HEK293 (cell line): Measurements from ENCODE around the gene LRP2BP.

Experiments used
- CTCF ChIA-PET: fragments of 350-600 bp; formaldehyde crosslinking; extraction: SDS; loops from one replicate; lab custom pipeline; 2021; ENCODE audit warnings: antibody characterized with exemption; lab: Yijun Ruan, JAX
- POLR2A ChIA-PET: fragments of 300-600 bp; formaldehyde crosslinking; extraction: SDS; loops from one replicate; lab custom pipeline; 2020; ENCODE audit warnings: antibody characterized with exemption, inconsistent platforms; lab: Yijun Ruan, JAX
- H3K27ac ChIP-seq: fragments of 200-500 bp; sonication (Bioruptor generic); 2 replicates; pipeline ENCODE4 v1.5.1; 2014; ENCODE audit warnings: low read depth, low read length, control low read depth, inconsistent platforms; ENCODE audit errors: extremely low read depth
- H3K36me3 ChIP-seq, 2 experiments: fragments of 200-500 bp in 1 of 2; sonication (Bioruptor generic) in 1 of 2; 1 replicate in 1 of 2; 2 replicates in 1 of 2; pipeline ENCODE4 v1.5.1; 2014 to 2017; ENCODE audit warnings: inconsistent platforms in 2 of 2, low read length in 2 of 2; ENCODE audit not compliant: control insufficient read depth in 2 of 2, insufficient read depth in 1 of 2
- H3K4me1 ChIP-seq: fragments of 200-500 bp; sonication (Bioruptor generic); 2 replicates; pipeline ENCODE4 v1.5.1; 2014; ENCODE audit warnings: mild to moderate bottlenecking, low read length, inconsistent platforms; ENCODE audit not compliant: control insufficient read depth, insufficient read depth
- H3K4me3 ChIP-seq: 2 replicates; pipeline ENCODE4 v1.5.1; 2011; ENCODE audit warnings: low read depth, mild to moderate bottlenecking, control low read depth, low read length, moderate library complexity
- H3K9me3 ChIP-seq: fragments of 200-500 bp; sonication (Bioruptor generic); 2 replicates; pipeline ENCODE4 v1.5.1; 2014; ENCODE audit warnings: low read depth, low read length, inconsistent platforms; ENCODE audit not compliant: control insufficient read depth, insufficient read depth
- GFI1B ChIP-seq: fragments of 450-650 bp; formaldehyde crosslinking; IDR thresholded peaks from 2 replicates; pipeline ENCODE4 v1.5.1; 2016; ENCODE audit warnings: missing biosample characterization, missing genetic modification characterization
- GLIS2 ChIP-seq: fragments of 450-650 bp; formaldehyde crosslinking; IDR thresholded peaks from 2 replicates; pipeline ENCODE4 v1.5.1; 2016; ENCODE audit warnings: missing biosample characterization, missing genetic modification characterization
- ZFHX2 ChIP-seq: fragments of 450-650 bp; formaldehyde crosslinking; conservative IDR thresholded peaks from 2 replicates; pipeline ENCODE4 v1.5.1; 2016; ENCODE audit warnings: missing biosample characterization, missing genetic modification characterization
- ZFP3 ChIP-seq: fragments of 450-650 bp; formaldehyde crosslinking; IDR thresholded peaks from 2 replicates; pipeline ENCODE4 v1.5.1; 2016; ENCODE audit warnings: low read depth, missing biosample characterization, missing genetic modification characterization
- ZNF266 ChIP-seq: fragments of 450-650 bp; formaldehyde crosslinking; IDR thresholded peaks from 2 replicates; pipeline ENCODE4 v1.5.1; 2016; ENCODE audit warnings: missing biosample characterization, missing genetic modification characterization, low read depth
- ZNF324 ChIP-seq: fragments of 450-650 bp; formaldehyde crosslinking; IDR thresholded peaks from 2 replicates; pipeline ENCODE4 v1.5.1; 2016; ENCODE audit warnings: missing biosample characterization, missing genetic modification characterization
- ZNF341 ChIP-seq: fragments of 450-650 bp; formaldehyde crosslinking; IDR thresholded peaks from 2 replicates; pipeline ENCODE4; 2016; ENCODE audit warnings: low read depth, missing biosample characterization, missing genetic modification characterization
- ZNF354C ChIP-seq: fragments of 450-650 bp; formaldehyde crosslinking; IDR thresholded peaks from 2 replicates; pipeline ENCODE4 v1.5.1; 2016; ENCODE audit warnings: missing biosample characterization, missing genetic modification characterization, low read depth, borderline replicate concordance
- ZNF600 ChIP-seq: fragments of 450-650 bp; formaldehyde crosslinking; IDR thresholded peaks from 2 replicates; pipeline ENCODE4 v1.5.1; 2016; ENCODE audit warnings: missing biosample characterization, missing genetic modification characterization
- ZNF610 ChIP-seq: fragments of 450-650 bp; formaldehyde crosslinking; IDR thresholded peaks from 2 replicates; pipeline ENCODE4 v1.5.1; 2016; ENCODE audit warnings: missing biosample characterization, missing genetic modification characterization, borderline replicate concordance
- ZNF664 ChIP-seq: fragments of 450-650 bp; formaldehyde crosslinking; IDR thresholded peaks from 2 replicates; pipeline ENCODE4 v1.5.1; 2016; ENCODE audit warnings: missing biosample characterization, missing genetic modification characterization
- ZNF747 ChIP-seq: fragments of 450-650 bp; formaldehyde crosslinking; IDR thresholded peaks from 2 replicates; pipeline ENCODE4 v1.5.1; 2016; ENCODE audit warnings: missing biosample characterization, missing genetic modification characterization
- TF ChIP-seq, protein P1 (sequence below): fragments of 450-650 bp; formaldehyde crosslinking; IDR thresholded peaks from 2 replicates; pipeline ENCODE4 v1.5.1; 2016; ENCODE audit warnings: missing biosample characterization, missing genetic modification characterization
- TF ChIP-seq, protein P2 (sequence below): fragments of 450-650 bp; formaldehyde crosslinking; IDR thresholded peaks from 2 replicates; pipeline ENCODE4 v1.5.1; 2016; ENCODE audit warnings: missing biosample characterization, missing genetic modification characterization
- TF ChIP-seq, protein P3 (sequence below): fragments of 450-650 bp; formaldehyde crosslinking; IDR thresholded peaks from 2 replicates; pipeline ENCODE4 v1.5.1; 2016; ENCODE audit warnings: missing biosample characterization, missing genetic modification characterization
- TF ChIP-seq, protein P4 (sequence below): fragments of 450-650 bp; formaldehyde crosslinking; IDR thresholded peaks from 2 replicates; pipeline ENCODE4 v1.5.1; 2016; ENCODE audit warnings: missing biosample characterization, missing genetic modification characterization
- TF ChIP-seq, protein P5 (sequence below): fragments of 450-650 bp; formaldehyde crosslinking; conservative IDR thresholded peaks from 2 replicates; pipeline ENCODE4 v1.5.1; 2016; ENCODE audit warnings: low read depth, missing biosample characterization, missing genetic modification characterization

Gene LRP2BP

DNA sequence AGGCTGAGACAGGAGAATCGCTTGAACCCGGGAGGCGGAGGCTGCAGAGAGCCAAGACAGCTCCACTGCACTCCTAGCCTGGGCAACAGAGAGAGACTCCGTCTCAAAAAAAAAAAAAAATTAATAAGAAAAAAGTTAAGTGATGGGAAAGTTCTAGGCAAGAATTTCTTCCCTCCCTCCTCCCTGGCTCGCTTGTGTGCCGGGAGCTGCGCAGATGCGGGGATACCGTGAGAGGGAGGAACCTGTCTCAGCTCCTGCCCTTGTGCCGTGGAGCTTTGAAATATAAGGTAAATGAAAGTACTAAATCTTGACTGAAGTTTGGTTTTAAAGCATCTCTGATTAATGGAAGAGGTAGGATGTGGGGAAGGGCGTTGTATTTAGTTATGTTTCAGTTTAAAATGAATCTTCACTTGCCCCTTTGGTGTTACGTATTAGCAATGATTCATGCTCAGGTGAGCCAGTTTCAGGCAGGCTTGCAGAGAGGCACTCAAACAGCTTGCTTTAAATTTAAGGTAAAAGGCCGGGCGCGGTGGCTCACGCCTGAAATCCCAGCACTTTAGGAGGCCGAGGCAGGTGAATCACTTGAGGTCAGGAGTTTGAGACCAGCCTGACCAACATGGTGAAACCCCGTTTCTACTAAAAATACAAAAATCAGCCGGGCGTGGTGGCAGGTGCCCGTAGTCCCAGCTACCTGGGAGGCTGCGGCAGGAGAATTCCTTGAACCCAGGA, 31.4 kb upstream of the LRP2BP start:
- H3K36me3 ChIP-seq = peaks cover 0 to under 1% of the 10 kb centered on the region in 2 experiments; a peak in 1 of 3 replicates
- no peak overlapping the region for H3K4me3 ChIP-seq
- no peaks in the 10 kb centered on the region for H3K4me1 ChIP-seq
- H3K9me3 ChIP-seq = no peaks in the 10 kb centered on the region
- CTCF ChIA-PET = interaction anchor here (2.7 kb wide), 1 partner anchor 171 kb away, joined by 8 read pairs; no protein-coding TSS in a partner anchor
- no peak overlapping the region for H3K27ac ChIP-seq
- POLR2A ChIA-PET = no interaction called here
- TF ChIP-seq ZNF664 (no peak), GFI1B (tag by site-specific recombination) (no peak), ZFP3 (tag by site-specific recombination) (no peak)
- TF ChIP-seq, protein P1, sequence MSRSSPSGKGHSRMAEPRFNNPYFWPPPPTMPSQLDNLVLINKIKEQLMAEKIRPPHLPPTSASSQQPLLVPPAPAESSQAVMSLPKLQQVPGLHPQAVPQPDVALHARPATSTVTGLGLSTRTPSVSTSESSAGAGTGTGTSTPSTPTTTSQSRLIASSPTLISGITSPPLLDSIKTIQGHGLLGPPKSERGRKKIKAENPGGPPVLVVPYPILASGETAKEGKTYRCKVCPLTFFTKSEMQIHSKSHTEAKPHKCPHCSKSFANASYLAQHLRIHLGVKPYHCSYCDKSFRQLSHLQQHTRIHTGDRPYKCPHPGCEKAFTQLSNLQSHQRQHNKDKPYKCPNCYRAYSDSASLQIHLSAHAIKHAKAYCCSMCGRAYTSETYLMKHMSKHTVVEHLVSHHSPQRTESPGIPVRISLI (tag by site-specific recombination) = peak; percentile 42; the same call in 1 of the 2 replicates
- TF ChIP-seq, protein P2, sequence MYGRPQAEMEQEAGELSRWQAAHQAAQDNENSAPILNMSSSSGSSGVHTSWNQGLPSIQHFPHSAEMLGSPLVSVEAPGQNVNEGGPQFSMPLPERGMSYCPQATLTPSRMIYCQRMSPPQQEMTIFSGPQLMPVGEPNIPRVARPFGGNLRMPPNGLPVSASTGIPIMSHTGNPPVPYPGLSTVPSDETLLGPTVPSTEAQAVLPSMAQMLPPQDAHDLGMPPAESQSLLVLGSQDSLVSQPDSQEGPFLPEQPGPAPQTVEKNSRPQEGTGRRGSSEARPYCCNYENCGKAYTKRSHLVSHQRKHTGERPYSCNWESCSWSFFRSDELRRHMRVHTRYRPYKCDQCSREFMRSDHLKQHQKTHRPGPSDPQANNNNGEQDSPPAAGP (tag by site-specific recombination) = no peak

DNA sequence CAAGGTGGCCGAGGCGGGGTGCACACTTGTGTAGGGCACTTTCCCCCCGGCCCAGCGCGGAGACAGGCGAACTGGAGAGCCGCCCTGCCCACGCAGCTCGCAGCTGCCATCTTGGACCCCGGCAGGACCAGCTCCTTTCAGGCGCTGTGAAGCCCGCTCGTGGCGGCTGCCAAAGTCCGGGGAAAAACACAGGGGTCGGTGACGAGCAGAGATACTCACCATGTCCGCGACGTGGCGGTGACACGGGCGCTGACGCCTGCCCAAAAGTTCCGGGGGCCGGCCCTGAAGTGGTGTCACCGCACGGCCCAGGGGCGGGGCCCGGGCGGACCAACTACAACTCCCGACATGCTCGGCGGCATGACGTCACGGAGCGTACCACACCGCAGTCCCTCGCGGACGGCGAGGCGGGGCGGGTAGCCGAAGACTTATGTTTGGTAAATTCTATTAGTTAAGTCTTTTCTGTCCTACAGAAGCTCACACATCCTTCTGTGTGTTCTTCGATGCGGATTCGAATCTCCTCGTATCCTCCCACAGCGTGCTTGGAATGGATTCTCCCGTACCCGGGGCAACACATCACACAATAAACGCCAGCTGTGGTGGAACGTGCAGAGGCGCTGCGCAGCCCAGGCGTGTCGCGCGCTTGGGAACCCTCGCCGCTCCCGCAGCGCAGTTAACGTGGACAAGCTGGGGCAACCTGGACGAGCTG, 30.1 kb upstream of the LRP2BP start, which contains the start of gene UFSP2:
Gene UFSP2 (minus strand): TSS at position 318 of the 706 bp plus-strand sequence. CDS start 96 bp downstream, at position 222.
- CTCF ChIA-PET = interaction anchor here (0.6 to 2.7 kb wide), 4 partner anchors 13 to 225 kb away, joined by 3 to 8 read pairs (median 4); no protein-coding TSS in a partner anchor
- no peaks in the 10 kb centered on the region for H3K9me3 ChIP-seq
- POLR2A ChIA-PET = interaction anchor here (1.1 kb wide), 1 partner anchor 283 kb away, joined by 3 read pairs; the partner anchor contains the start of gene SLC25A4
- H3K4me1 ChIP-seq = no peaks in the 10 kb centered on the region
- H3K36me3 ChIP-seq = peaks cover 0 to 13% of the 10 kb centered on the region in 2 experiments; a peak in 2 of 3 replicates
- H3K27ac ChIP-seq = peak within 1 kb of the TSS; percentile 81
- H3K4me3 ChIP-seq = peak within 1 kb of the TSS; percentile 84
- no peak for TF ChIP-seq ZNF266 (tag by site-specific recombination)
- no peak for TF ChIP-seq ZNF354C (tag by site-specific recombination)
- TF ChIP-seq ZNF324 (tag by site-specific recombination) = no peak
- TF ChIP-seq, protein P3, sequence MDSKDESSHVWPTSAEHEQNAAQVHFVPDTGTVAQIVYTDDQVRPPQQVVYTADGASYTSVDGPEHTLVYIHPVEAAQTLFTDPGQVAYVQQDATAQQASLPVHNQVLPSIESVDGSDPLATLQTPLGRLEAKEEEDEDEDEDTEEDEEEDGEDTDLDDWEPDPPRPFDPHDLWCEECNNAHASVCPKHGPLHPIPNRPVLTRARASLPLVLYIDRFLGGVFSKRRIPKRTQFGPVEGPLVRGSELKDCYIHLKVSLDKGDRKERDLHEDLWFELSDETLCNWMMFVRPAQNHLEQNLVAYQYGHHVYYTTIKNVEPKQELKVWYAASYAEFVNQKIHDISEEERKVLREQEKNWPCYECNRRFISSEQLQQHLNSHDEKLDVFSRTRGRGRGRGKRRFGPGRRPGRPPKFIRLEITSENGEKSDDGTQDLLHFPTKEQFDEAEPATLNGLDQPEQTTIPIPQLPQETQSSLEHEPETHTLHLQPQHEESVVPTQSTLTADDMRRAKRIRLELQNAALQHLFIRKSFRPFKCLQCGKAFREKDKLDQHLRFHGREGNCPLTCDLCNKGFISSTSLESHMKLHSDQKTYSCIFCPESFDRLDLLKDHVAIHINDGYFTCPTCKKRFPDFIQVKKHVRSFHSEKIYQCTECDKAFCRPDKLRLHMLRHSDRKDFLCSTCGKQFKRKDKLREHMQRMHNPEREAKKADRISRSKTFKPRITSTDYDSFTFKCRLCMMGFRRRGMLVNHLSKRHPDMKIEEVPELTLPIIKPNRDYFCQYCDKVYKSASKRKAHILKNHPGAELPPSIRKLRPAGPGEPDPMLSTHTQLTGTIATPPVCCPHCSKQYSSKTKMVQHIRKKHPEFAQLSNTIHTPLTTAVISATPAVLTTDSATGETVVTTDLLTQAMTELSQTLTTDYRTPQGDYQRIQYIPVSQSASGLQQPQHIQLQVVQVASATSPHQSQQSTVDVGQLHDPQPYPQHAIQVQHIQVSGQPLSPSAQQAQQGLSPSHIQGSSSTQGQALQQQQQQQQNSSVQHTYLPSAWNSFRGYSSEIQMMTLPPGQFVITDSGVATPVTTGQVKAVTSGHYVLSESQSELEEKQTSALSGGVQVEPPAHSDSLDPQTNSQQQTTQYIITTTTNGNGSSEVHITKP = peak; percentile 99
- TF ChIP-seq GLIS2 = peak; percentile 43; the same call in 1 of the 2 replicates
- peak; percentile 83; the same call in 1 of the 2 replicates for TF ChIP-seq ZNF610 (tag by site-specific recombination)
- TF ChIP-seq ZNF341 (tag by site-specific recombination) = 0 out of 2 replicates have a peak, but pooled peaks have one; percentile 8
- TF ChIP-seq ZNF747 (tag by site-specific recombination) = no peak
- TF ChIP-seq, protein P4, sequence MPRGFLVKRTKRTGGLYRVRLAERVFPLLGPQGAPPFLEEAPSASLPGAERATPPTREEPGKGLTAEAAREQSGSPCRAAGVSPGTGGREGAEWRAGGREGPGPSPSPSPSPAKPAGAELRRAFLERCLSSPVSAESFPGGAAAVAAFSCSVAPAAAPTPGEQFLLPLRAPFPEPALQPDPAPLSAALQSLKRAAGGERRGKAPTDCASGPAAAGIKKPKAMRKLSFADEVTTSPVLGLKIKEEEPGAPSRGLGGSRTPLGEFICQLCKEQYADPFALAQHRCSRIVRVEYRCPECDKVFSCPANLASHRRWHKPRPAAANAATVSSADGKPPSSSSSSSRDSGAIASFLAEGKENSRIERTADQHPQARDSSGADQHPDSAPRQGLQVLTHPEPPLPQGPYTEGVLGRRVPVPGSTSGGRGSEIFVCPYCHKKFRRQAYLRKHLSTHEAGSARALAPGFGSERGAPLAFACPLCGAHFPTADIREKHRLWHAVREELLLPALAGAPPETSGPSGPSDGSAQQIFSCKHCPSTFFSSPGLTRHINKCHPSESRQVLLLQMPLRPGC (tag by site-specific recombination) = peak; percentile 95
- peak; percentile 69 for TF ChIP-seq ZFHX2 (tag by site-specific recombination)
- peak; percentile 96 for TF ChIP-seq ZNF600
- TF ChIP-seq, protein P5, sequence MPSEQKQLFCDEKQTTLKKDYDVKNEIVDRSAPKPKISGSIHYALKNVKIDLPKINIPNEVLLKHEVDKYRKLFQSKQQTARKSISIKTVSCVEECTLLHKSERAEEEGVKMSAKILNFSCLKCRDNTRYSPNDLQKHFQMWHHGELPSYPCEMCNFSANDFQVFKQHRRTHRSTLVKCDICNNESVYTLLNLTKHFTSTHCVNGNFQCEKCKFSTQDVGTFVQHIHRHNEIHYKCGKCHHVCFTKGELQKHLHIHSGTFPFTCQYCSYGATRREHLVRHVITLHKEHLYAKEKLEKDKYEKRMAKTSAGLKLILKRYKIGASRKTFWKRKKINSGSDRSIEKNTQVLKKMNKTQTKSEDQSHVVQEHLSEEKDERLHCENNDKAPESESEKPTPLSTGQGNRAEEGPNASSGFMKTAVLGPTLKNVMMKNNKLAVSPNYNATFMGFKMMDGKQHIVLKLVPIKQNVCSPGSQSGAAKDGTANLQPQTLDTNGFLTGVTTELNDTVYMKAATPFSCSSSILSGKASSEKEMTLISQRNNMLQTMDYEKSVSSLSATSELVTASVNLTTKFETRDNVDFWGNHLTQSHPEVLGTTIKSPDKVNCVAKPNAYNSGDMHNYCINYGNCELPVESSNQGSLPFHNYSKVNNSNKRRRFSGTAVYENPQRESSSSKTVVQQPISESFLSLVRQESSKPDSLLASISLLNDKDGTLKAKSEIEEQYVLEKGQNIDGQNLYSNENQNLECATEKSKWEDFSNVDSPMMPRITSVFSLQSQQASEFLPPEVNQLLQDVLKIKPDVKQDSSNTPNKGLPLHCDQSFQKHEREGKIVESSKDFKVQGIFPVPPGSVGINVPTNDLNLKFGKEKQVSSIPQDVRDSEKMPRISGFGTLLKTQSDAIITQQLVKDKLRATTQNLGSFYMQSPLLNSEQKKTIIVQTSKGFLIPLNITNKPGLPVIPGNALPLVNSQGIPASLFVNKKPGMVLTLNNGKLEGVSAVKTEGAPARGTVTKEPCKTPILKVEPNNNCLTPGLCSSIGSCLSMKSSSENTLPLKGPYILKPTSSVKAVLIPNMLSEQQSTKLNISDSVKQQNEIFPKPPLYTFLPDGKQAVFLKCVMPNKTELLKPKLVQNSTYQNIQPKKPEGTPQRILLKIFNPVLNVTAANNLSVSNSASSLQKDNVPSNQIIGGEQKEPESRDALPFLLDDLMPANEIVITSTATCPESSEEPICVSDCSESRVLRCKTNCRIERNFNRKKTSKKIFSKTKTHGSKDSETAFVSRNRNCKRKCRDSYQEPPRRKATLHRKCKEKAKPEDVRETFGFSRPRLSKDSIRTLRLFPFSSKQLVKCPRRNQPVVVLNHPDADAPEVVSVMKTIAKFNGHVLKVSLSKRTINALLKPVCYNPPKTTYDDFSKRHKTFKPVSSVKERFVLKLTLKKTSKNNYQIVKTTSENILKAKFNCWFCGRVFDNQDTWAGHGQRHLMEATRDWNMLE (tag by site-specific recombination) = no peak
